ENCODE measurements around the gene UNC79.

The UNC79 gene

DNA sequence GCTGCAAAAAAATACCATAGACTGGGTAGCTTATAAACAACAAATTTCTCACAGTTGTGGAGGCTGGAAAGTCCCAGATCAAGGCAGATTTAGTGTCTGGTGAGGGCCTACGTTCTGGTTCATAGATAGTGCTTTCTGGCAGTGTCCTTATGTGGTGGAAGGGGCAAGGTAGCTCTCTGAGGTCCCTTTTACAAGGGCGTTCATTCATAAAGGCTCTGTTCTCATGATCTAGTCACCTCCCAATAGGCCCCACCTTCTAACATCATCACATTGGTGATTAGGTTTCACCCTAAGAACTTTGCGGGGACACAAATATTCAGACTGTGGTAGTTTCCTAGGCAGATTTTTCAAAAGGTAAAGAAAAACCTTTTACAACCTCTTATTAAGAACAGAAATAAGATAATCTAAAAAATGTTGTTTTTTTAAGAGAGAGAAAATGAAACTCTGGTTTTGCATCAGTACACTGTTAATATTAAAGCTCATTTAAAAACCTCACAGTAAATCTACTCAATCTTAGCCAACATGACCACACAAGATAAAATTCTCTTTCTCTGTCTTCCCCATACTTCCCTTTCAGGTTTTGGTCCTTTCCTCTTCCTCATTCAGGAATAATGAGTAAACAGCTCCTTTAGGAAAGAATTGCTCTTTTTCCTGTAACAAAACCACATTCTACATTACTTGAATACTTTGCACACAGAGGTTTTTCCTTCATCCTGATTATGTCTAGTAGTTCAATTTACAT is 117.5 kb downstream of the UNC79 start:
- DNase-seq (ENCODE audit: low read depth) = no peak

DNA sequence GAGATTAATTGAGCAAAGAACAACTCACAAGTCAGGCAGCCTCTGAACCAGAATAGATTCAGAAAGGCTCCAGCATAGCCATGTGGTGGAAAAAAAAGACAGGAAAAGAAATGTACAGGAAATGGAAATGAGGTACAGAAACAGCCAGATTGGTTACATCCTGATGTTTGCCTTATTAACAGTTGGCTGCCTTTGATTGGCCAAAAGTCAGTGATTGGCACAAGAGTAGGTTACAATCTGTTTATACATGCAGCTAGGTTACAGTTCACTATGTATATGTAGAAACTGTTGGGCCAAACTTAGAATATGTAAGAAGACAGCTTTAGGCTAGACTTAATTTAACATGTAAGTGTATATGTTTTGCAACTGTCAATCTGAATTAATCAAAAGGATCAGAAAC is 118.9 kb downstream of the UNC79 start:
- DNase-seq (ENCODE audit: low read depth) = no peak

DNA sequence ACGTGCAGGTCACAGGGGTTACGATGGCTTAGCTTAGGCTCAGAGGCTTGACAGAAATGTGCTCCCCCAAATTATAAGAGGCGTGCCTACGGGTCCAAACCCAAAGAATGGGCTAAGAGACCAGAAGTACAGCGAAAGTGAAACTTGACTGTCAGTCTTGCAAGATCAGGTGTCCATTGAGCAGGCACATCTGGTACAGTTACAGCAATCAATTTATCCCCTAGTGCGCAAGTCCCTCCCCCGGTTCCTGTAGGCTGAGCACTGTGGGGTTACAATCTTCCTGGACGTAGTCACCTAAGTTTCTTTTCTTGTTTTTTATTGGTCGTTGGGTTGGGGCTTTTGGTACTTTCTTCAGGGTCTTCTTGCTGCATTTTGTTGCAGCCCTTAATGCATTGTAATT is 134.2 kb downstream of the UNC79 start:
- no peak for DNase-seq (ENCODE audit: low read depth)

DNA sequence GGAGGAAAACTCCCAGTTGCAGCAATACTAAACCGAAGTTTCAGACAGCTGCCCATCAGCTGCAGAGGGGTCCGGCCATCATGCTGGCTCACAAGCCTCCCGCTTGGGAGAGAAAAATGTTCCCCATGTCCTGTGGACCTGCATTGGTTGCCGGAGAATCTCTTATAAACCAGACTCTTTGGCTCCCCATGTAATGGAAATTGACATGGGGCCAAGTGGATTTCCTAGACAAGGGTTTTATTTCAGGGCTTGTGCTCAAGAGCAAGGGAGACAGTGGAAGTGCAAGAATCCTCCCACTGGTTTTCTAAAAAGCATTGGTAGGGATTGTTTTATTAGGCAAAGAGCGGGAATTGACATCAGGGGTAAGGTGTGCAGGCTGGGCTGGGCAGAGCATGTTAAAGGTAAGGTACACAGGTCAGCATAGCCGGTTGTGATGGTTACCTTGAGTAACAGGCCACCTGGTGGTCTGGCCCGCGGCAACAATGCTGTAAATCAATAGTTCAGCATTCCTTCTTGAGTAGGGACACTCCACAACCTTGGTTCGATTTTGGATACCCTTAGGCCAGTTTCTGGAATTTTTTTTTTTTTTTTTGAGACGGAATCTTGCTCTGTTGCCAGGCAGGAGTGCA is 135.4 kb downstream of the UNC79 start:
- no peak for DNase-seq (ENCODE audit: low read depth)

DNA sequence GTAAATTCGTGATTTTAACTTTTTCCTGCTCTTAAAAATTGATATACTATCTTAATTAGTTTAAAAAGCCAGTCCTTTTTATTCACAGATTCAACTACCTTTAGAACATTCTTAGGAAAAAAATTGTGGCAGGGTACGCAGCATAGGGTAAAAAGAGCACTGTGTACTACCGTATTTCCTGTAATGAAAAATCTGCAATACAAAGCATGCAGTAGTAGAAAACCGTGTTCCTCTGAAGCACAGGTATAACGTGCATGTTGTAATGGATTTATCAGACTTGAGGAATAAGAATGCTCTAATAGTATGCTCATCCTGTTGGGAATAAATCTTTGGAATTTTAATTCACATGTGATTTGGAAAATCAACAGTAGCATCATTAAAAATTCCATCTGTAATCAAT is 140.5 kb downstream of the UNC79 start:
- DNase-seq (ENCODE audit: low read depth) = no peak

DNA sequence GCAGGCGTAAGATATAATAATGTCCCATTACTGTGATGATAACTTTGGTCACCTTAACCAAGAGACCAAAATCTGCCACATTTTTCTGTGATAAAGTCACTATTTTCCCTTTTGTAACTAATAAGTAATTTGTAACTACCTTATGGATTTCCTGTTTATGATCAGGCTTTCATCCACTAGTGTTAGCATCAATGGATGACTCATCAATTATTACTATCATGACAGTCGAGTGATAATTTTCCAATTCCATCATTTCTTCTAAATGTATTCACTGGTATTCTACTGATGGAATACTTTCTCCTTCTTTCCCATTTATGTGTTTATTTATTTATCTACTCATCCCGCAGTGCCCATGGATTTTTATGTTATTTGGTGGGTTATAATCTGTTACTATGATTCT is 148.4 kb downstream of the UNC79 start:
- DNase-seq (ENCODE audit: low read depth) = no peak

DNA sequence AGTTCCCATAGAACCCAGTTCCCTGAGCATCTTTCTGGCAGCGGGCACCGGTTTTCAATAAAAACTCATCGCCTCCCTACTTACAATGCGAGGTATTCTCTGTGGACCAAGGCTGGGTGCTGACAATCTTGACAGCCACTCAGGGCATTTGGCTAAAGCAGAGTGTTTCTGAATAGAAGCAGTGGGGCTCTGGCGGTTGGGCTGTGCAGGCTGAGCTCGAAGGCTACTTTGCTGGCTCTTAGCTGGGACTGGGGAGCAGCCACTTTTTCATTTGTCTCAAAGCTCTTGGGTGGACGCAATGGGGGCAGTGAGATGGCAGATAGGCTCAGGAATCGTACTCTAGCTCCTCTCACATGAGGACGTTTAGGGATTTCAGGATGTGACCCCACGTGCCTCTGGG is 151.8 kb downstream of the UNC79 start:
- DNase-seq (ENCODE audit: low read depth) = no peak

DNA sequence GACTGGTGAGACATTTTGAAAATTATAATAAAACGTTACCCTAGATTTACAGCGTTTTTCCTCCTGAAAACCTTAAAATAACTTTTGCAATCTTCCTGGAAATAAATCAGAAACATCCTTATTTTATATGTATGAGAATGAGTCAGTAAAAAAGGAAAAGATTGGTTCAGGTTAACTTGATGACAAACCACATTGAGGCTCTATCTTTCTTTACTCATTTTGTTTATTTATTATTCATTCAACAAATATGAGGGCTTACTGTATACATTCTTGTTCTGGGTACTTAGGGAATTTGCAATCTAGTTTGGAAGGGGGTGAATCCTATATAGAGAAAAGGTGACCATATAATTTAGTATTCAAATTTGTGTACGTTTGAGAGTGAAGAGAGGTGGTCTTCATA is 156.6 kb downstream of the UNC79 start:
- no peak for DNase-seq (ENCODE audit: low read depth)

DNA sequence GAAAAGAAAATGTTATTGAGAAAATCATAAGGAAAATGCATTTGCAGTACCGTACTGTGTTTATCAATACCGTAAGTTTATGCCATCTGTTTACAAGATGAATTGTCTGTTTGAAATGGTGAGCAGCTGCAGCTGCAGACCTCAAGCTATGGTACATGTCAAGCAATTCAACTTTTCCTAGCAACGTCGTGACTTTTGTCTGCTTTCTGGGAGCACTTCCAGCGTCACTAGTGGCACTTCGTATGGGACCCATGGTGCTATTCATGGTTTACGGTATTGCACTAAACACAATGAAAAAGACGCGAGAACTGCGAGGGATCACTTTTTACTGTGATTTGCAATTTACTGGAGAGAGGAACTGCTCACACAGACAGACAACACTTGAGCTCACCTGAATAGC is 160.8 kb downstream of the UNC79 start:
- DNase-seq (ENCODE audit: low read depth) = no peak

DNA sequence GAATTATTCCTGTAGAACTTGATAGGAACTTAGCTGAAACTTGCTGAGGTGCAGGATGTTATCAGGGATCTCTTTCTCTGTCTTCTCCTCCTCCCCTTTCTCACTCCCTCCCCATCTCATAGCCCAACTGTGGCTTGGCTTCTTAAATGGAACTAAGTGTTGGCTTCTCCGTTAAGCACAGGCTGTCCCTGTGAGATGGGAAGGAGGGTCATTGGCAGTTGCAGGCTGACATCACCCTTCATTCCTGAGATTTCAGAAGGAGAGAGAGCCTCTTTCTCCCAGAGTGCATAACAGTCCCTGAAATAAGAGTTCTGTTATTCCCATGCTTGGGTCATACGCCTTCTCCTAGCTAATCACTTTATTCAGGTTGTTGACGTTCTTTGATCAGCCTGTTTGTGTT is 162.0 kb downstream of the UNC79 start:
- no peak for DNase-seq (ENCODE audit: low read depth)

DNA sequence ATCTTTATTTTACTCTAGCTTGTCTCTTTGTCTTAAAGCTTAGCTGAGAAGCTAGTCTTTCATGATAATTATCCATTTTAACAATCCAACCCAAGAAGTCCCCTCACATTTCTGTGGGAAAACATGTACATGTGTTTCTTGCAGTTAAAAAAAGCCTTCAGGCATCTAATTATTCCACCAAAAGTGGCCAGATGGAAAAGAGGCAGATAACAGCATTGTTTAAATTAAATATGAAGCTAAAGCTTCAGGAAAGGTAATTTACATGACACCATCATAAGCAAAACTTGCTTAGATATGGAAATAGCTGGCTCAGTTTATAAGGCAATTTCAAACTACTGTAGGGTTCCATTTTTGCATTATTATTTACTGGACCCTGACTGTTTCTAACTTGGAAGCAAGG is 175.4 kb downstream of the UNC79 start:
- no peak for DNase-seq (ENCODE audit: low read depth)

DNA sequence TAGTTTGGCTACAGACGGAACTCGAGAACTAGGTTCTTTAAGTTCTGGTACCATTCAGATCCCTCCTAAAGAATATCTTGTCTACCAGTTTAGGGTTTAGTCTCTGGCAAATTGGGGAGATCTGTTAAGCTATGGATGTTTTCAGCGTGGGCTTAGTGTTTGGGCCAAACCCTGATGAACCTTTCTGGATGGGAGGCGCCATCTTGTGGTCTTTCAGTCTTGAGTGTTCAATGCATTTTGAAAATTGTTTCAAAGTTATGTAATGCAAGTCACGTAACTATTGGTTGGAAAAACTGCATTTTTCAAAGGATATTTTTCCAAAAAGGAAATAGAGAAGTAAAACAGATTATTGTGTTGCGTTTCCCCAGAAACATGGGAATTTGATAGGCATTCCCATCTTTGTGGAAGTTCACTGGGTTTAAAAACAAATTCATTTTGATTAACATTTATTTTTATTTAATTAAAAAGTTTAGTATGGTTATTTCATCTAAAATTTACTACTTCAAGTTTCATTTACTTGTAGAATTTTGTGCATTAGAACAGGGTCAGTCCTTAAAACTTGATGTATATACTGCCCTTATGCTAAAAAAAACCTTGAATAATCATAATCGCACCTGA is 188.5 kb downstream of the UNC79 start:
- no peak for DNase-seq (ENCODE audit: low read depth)

DNA sequence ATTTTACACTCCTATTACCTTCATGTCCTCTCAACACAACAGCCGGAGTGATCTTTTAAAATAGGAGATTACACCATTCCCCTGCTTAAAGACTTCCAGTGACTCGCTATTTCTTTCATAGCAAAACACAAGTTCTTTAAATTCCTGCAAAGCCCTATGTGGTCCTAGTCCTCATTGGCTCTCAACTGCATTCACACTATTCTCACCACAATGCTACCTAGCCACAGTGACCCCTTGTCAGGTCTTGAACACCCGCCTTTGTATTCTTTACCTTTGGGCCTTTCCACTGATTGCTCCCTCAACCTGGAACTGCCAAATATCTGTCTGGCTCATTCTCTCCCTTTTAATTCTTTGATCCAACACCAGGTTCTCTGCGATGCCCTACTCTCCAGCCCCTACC is 197.3 kb downstream of the UNC79 start:
- DNase-seq (ENCODE audit: low read depth) = no peak

DNA sequence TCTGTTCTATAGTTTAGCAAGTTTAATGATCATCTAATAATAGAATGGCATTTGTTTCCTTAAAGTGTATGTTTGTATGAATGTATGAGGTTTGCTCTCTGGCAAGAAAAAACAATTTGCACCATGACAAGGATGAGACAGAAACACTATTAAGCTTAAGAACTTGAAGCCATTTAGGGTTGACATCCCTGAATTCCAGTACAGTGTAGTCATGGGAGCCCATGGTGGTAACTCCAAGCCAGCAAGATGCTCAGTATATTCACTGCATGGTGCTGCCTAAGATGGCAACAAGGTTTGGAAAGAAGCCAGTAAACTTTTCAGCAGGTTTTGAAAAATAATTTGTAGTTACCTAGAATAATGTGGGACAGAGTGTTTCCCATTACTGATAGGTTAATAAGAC is 198.9 kb downstream of the UNC79 start:
- no peak for DNase-seq (ENCODE audit: low read depth)

DNA sequence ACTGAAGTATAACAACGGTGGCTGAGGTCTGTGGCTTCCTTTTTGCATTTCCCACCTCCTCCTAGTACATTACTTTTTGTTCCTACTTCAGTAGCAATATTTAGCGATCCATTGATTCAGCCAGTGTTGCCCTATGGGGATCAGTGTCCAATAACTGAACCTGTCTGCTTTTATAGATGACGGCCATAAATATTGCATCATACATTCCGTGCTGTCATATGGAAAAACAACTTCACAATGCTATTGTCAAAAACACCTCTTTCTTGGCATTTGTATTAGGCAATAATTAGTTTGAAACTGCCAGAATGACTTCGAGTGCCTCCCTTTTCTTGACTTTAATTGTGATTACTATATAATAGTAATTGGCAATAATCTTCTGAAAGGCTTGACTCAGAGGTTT is 208.1 kb downstream of the UNC79 start:
- no peak for DNase-seq (ENCODE audit: low read depth)

DNA sequence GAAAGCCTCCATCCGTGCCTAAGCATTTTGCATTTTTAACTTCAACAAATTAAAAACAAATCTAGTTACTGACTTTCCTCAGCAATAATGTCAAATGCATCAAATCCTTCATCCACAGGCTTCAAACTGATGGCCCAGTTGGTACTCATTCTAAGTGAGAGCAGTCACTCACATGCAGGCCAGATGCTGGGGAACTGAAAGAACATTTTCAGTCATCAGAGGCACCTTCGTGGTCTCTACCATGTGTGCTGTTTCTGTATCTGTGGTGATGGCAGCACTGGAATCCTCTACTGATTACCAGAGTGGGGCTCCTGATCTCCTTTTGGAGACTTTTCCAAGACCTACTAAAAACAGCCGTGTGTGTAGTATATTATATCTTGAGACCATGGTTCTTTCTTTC is 212.4 kb downstream of the UNC79 start:
- no peak for DNase-seq (ENCODE audit: low read depth)

DNA sequence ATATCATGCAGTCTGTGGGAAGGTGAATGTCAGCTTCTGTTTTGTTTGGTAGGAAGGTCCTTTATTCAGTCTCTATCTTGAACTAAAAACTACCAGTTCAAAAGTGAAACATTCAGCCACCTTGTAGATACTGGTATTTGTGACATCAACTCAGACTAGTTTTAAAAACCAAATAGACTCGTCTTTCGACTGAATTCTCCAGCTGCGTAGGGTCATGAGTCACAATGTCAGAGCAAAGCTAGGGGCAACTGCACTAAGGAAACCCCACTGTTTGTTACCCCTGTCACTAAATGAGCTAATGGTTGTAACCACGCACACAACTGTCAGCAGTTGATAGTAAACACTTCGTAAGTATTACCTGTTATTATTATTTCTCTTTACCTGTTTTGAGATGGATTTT is 212.9 kb downstream of the UNC79 start:
- no peak for DNase-seq (ENCODE audit: low read depth)

DNA sequence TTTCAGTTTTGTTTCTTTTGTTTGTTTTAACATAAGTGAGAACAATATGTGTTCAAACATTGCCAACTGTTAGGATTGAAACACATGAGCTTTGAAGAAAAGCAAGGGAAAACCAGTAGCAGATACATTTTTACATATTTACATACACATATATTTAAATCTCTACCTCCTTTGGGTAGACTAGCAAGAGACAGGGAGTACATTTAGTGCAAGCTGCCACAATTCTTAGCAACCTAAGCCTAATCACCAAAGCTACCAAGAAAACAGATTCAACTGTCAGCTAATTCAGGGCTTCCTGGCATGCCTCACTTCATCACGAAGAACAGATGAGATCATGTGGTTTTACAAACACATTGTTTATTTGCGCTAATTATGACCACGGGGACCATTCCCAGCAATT is 214.5 kb downstream of the UNC79 start:
- DNase-seq (ENCODE audit: low read depth) = no peak

DNA sequence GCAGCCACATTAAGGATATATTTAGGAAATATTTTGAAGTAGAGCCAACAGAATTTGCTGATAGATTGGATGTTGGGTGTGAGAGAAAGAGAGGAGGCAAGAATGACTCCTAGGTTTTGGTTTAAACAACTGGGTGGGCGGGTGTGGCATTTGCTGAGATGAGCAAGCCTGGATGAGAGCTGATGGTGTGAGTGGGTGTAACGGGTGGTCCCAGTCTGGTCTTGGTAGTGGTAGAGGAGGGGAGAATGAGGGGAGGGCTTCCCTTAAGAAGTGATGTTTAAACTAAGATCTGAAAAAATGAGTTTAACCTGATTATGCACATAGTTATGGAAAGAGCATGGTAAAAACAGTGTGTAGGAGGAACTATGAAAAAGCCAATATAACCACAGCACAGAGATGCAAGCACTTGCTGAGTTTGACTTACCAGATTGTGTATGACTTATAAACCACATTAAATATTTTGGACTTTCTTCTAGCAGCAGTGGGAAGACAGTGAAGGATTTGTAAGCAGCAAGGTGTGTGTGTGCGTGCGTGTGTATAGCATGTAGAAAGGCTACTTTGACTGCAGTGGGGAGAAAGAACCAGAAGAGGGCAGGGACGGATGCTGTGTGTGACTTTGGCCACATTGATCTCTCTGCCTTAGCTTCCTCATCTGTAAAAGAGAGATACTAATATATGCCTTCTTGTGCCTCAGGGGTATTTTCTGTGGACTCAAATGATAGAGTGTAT is 217.9 kb downstream of the UNC79 start:
- DNase-seq (ENCODE audit: low read depth) = no peak

DNA sequence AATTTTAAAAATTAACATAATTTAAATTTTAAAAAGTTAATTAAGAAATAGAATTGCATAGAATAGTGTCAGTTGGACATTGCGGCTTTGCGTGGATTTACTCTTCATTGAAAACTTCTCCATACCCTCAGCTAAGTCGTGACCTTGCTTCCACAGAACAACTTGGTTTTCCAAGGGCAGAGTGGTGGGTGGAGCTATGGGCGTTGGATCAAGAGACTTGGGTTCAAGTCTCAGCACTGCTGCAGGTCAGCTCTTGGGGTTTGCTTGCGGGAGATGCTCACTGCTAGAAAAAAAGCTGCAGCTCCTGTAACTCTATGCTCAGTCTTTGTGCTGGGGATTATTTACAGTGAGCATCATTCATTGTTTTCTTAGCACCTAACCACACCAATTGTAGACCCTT is 223.9 kb downstream of the UNC79 start:
- DNase-seq (ENCODE audit: low read depth) = no peak

DNA sequence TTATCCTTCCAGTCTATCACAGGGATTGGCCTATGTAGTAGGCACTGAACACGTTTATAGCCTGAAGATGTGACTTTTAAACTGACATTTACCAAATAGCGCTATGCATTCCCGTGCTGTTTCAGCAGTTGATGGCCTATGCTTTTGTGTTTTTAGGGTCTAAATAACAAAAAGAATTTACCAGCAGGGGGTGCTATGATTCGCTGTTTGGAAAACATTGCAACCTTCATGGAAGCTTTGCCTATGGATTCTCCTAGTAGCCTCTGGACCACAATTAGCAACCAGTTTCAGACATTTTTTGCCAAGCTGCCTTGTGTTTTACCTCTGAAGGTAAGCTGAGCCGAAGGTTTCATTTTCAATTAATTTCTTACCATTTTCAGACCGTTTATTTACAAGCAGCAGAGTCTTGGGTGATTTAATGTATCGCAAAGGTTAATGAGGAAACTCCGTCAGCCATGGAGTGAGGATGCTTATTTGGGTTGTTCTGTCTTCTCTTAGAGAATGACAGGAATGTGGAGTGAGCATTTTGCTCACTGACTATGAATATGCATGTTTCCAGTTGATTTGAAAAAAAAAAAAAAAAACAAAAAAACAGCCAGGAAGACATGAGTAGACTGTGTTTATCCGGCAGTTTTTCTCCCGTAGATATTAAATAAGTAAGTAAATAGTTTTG is 224.5 kb downstream of the UNC79 start:
- no peak for DNase-seq (ENCODE audit: low read depth)

DNA sequence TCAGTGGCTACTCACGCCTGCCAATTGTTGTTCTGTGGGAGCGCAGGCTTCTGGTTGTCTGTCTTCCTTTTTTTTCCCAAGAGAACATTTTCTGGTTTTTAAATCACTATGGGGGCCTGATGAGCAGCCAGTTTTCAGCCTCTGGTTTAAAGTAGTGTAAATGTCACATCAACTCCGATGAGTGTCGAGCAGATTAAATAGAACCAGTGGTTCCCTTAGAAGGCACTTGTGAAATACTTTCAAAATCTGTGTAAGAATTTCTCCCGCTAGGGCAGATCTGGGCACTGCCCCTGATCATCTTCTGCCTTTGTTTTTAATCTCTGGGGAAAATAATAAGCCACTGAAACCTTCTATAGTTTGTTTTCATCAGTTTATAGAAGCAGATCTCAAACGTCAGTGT is 227.1 kb downstream of the UNC79 start:
- DNase-seq (ENCODE audit: low read depth) = no peak

DNA sequence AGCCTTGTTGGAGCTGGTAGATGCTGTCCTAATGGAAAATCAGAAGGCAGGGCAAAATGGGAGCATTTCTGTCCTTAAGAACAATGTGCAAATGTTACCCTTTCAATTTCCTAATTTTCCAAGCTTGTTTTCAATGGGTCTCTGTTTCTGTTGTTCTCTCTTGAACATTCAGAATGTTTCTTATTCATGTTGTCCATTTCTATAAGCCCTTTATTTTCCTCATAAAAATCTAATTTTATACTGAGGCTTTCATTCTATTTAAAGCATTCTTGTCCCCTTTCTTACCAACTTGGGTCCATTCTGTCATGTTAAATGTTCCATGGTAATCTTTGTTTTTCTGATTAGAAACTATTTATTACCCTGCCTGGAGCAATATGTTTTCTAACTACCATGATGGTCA is 232.6 kb downstream of the UNC79 start:
- DNase-seq (ENCODE audit: low read depth) = no peak

Data from stimulated activated CD8-positive, alpha-beta memory T cell treated with anti-CD3 and anti-CD28 coated beads, Interleukin-15, amount 100 ng/mL, for 24 hours (primary cell).